H9 (cell line): ENCODE results near the gene BRSK2. TPM values are rescaled to one million over a fixed set of nuclear protein-coding genes. Genes with fewer than 3 reads are reported as not detected.

Source experiments
- DNase-seq: peaks from one replicate; pipeline ENCODE4 v3.0.0-alpha.2; 2017
- H2AFZ ChIP-seq: one replicate; pipeline ENCODE4 v1.6.1; 2013; ENCODE audit warnings: mild to moderate bottlenecking, low read length, control low read depth, moderate library complexity
- H2AK5ac ChIP-seq: 2 replicates; pipeline ENCODE4 v1.6.1; 2013; ENCODE audit warnings: low read length, control low read depth, mixed read lengths; ENCODE audit not compliant: insufficient read length
- H2BK120ac ChIP-seq: one replicate; pipeline ENCODE4 v1.6.1; 2013; ENCODE audit warnings: low read depth, mild to moderate bottlenecking, low read length, control low read depth, inconsistent platforms; ENCODE audit not compliant: poor library complexity, severe bottlenecking
- H2BK12ac ChIP-seq: 2 replicates; pipeline ENCODE4 v1.6.1; 2013; ENCODE audit warnings: low read length, control low read depth, mixed read lengths, low read depth; ENCODE audit not compliant: insufficient read length
- H2BK15ac ChIP-seq: 2 replicates; pipeline ENCODE4 v1.6.1; 2013; ENCODE audit warnings: low read depth, low read length, control low read depth
- H2BK20ac ChIP-seq: one replicate; pipeline ENCODE4 v1.6.1; 2013; ENCODE audit warnings: low read depth, mild to moderate bottlenecking, low read length, control low read depth, inconsistent platforms; ENCODE audit not compliant: poor library complexity, severe bottlenecking
- H2BK5ac ChIP-seq: 2 replicates; pipeline ENCODE4 v1.6.1; 2013; ENCODE audit warnings: low read length, control low read depth, mixed read lengths; ENCODE audit not compliant: insufficient read length
- H3K14ac ChIP-seq: 2 replicates; pipeline ENCODE4 v1.6.1; 2013; ENCODE audit warnings: low read length, control low read depth; ENCODE audit not compliant: insufficient read depth
- H3K18ac ChIP-seq: 2 replicates; pipeline ENCODE4 v1.6.1; 2013; ENCODE audit warnings: low read depth, mild to moderate bottlenecking, mixed read lengths, low read length, control low read depth; ENCODE audit not compliant: insufficient read length
- H3K23ac ChIP-seq: 2 replicates; pipeline ENCODE4 v1.6.1; 2013; ENCODE audit warnings: low read length, control low read depth, mixed read lengths, low read depth; ENCODE audit not compliant: insufficient read length
- H3K23me2 ChIP-seq: 2 replicates; pipeline ENCODE4 v1.6.1; 2013; ENCODE audit warnings: low read depth, mild to moderate bottlenecking, mixed read lengths, low read length, control low read depth; ENCODE audit not compliant: insufficient read length, poor library complexity, severe bottlenecking
- H3K27ac ChIP-seq: 2 replicates; pipeline ENCODE4 v1.5.1; 2013; ENCODE audit warnings: low read length, control low read depth, mixed read lengths, low read depth; ENCODE audit not compliant: insufficient read length
- H3K27me3 ChIP-seq: 2 replicates; pipeline ENCODE4 v1.6.1; 2013; ENCODE audit warnings: low read length, control low read depth, inconsistent platforms; ENCODE audit not compliant: insufficient read depth
- H3K4ac ChIP-seq: 2 replicates; pipeline ENCODE4 v1.6.1; 2013; ENCODE audit warnings: low read depth, mild to moderate bottlenecking, control low read depth, inconsistent platforms, low read length, moderate library complexity
- H3K4me1 ChIP-seq: 2 replicates; pipeline ENCODE4 v1.6.1; 2013; ENCODE audit warnings: low read length, control low read depth, inconsistent platforms; ENCODE audit not compliant: insufficient read depth
- H3K4me2 ChIP-seq: 2 replicates; pipeline ENCODE4 v1.6.1; 2013; ENCODE audit warnings: low read length, control low read depth, mixed read lengths; ENCODE audit not compliant: insufficient read length, insufficient read depth
- H3K56ac ChIP-seq: 2 replicates; pipeline ENCODE4 v1.6.1; 2013; ENCODE audit warnings: low read depth, mild to moderate bottlenecking, mixed read lengths, low read length, control low read depth; ENCODE audit not compliant: insufficient read length
- H3K79me1 ChIP-seq: 2 replicates; pipeline ENCODE4 v1.6.1; 2013; ENCODE audit warnings: low read depth, mild to moderate bottlenecking, moderate library complexity, low read length, control low read depth, inconsistent platforms; ENCODE audit not compliant: insufficient read depth, poor library complexity, severe bottlenecking
- H3K79me2 ChIP-seq: 2 replicates; pipeline ENCODE4 v1.6.1; 2013; ENCODE audit warnings: low read length, control low read depth, inconsistent platforms; ENCODE audit not compliant: insufficient read depth
- H3K9ac ChIP-seq: 2 replicates; pipeline ENCODE4 v1.6.1; 2013; ENCODE audit warnings: low read length, control low read depth, mixed read lengths; ENCODE audit not compliant: insufficient read length; ENCODE audit errors: extremely low read depth
- H3K9me3 ChIP-seq: one replicate; pipeline ENCODE4 v1.6.1; 2013; ENCODE audit warnings: low read depth, low read length, inconsistent platforms; ENCODE audit not compliant: control insufficient read depth
- H3T11ph ChIP-seq: one replicate; pipeline ENCODE4 v1.6.1; 2013; ENCODE audit warnings: mild to moderate bottlenecking, low read length, control low read depth, inconsistent platforms
- H4K20me1 ChIP-seq: one replicate; pipeline ENCODE4 v1.6.1; 2013; ENCODE audit not compliant: control insufficient read depth, insufficient read length, insufficient read depth
- H4K5ac ChIP-seq: 2 replicates; pipeline ENCODE4 v1.6.1; 2013; ENCODE audit warnings: low read depth, mild to moderate bottlenecking, mixed read lengths, low read length, control low read depth; ENCODE audit not compliant: insufficient read length
- H4K8ac ChIP-seq: replicated peaks from 2 replicates; pipeline ENCODE4 v1.6.1; 2013; ENCODE audit warnings: low read length, control low read depth, mixed read lengths, low read depth; ENCODE audit not compliant: insufficient read length
- H4K91ac ChIP-seq: 2 replicates; pipeline ENCODE4 v1.6.1; 2013; ENCODE audit warnings: low read depth, mild to moderate bottlenecking, moderate library complexity, mixed read lengths, low read length, control low read depth; ENCODE audit not compliant: insufficient read length
- H3K27ac Mint-ChIP-seq, 3 experiments: 2 replicates in 2 of 3; 3 replicates in 1 of 3; pipeline ENCODE4 v1.8.0; 2020 to 2021; ENCODE audit warnings: mixed read lengths in 3 of 3, mild to moderate bottlenecking in 1 of 3, moderate library complexity in 1 of 3
- H3K27me3 Mint-ChIP-seq: 2 replicates; pipeline ENCODE4 v1.8.0; 2021; ENCODE audit warnings: low read depth, mild to moderate bottlenecking, moderate library complexity, mixed read lengths
- H3K36me3 Mint-ChIP-seq, 3 experiments: 2 replicates in 2 of 3; 3 replicates in 1 of 3; pipeline ENCODE4 v1.8.0; 2020 to 2021; ENCODE audit warnings: low read depth in 3 of 3, mixed read lengths in 3 of 3; ENCODE audit not compliant: insufficient read depth in 1 of 3
- H3K4me1 Mint-ChIP-seq, 2 experiments: 2 replicates each; pipeline ENCODE4 v1.8.0; 2020; ENCODE audit warnings: mixed read lengths in 2 of 2
- H3K4me3 Mint-ChIP-seq, 2 experiments: 2 replicates in 1 of 2; 3 replicates in 1 of 2; pipeline ENCODE4 v1.8.0; 2020 to 2021; ENCODE audit warnings: mild to moderate bottlenecking in 2 of 2, mixed read lengths in 2 of 2, moderate library complexity in 1 of 2
- H3K9me3 Mint-ChIP-seq, 2 experiments: 2 replicates in 1 of 2; 3 replicates in 1 of 2; pipeline ENCODE4 v1.8.0; 2020; ENCODE audit warnings: mild to moderate bottlenecking in 2 of 2, mixed read lengths in 2 of 2, moderate library complexity in 1 of 2
- CTCF ChIP-seq: fragments of 200-600 bp; sonication (generic); conservative IDR thresholded peaks from 3 replicates; pipeline ENCODE4 v1.8.0; 2021; ENCODE audit warnings: antibody characterized with exemption, mild to moderate bottlenecking
- WGBS: extraction: QIAGEN DNeasy Blood & Tissue Kit; methylation state at CpG from one replicate; pipeline ENCODE4 v1.1.7; 2013; ENCODE audit warnings: missing lambda C conversion rate, low lambda C conversion rate, mixed read lengths; ENCODE audit not compliant: insufficient read length; ENCODE audit errors: extremely low coverage; 5-methylcytosine and 5-hydroxymethylcytosine counted together
- total RNA-seq: library from RNA; stranded (reverse); gene quantifications from 2 replicates; pipeline ENCODE4 v1.2.1, GENCODE V29; 2021

Gene BRSK2
- total RNA-seq, 1 experiment from 2014 or later: 28.4 TPM

GRCh38 chr11:1359556-1359955 lies 30.2 kb upstream of the BRSK2 start:
- DNase-seq: no peak

More at GRCh38 chr11:1359556-1359955, 30.2 kb upstream of the BRSK2 start:
- Histone ChIP-seq H3K23me2 (peaks cover 3% of the 10 kb centered on the region), H3K23ac (no peak overlapping the region), H2BK15ac (no peak overlapping the region), H3K18ac (no peak overlapping the region), H3K9me3 (peaks cover 11% of the 10 kb centered on the region), H3K79me2 (no peaks in the 10 kb centered on the region), H3K27ac (no peak overlapping the region), H3K4me1 (no peaks in the 10 kb centered on the region), H2BK12ac (no peak overlapping the region), H2BK20ac (no peak overlapping the region), H2BK120ac (no peak overlapping the region), H3K9ac (no peak overlapping the region), H4K20me1 (no peaks in the 10 kb centered on the region), H2AK5ac (no peak overlapping the region), H3K27me3 (no peaks in the 10 kb centered on the region), H3K4ac (no peak overlapping the region), H2AFZ (no peak overlapping the region), H4K5ac (no peak overlapping the region), H3K79me1 (no peaks in the 10 kb centered on the region), H2BK5ac (no peak overlapping the region), H3K4me2 (no peak overlapping the region), H3K56ac (no peak overlapping the region), H3T11ph (no peak overlapping the region), H3K14ac (no peak overlapping the region), H4K91ac (no peak overlapping the region), H4K8ac (no peak overlapping the region)
- no peak for TF ChIP-seq CTCF
- H3K36me3 Mint-ChIP-seq: no peaks in the 10 kb centered on the region
- peaks cover 9 to 10% of the 10 kb centered on the region in 2 experiments for H3K9me3 Mint-ChIP-seq
- no peak overlapping the region for H3K4me3 Mint-ChIP-seq
- H3K27me3 Mint-ChIP-seq: peaks cover 42% of the 10 kb centered on the region
- no CpG with 5 or more reads among the region's 16 CpGs for WGBS
- H3K27ac Mint-ChIP-seq: no peak overlapping the region
- H3K4me1 Mint-ChIP-seq: peaks cover 2 to 3% of the 10 kb centered on the region in 2 experiments; a peak in 2 of 4 replicates
